GM19397 (cell line): ENCODE data around the gene ZNF469.

ENCODE experiments used
- ATAC-seq: cut with Tn5 transposase; IDR thresholded peaks from one replicate; pipeline ENCODE4 v1.9.1; 2021; ENCODE audit warnings: mild to moderate bottlenecking, moderate library complexity; ENCODE audit not compliant: unreplicated experiment

The ZNF469 gene

GRCh38 chr16:88423448-88423850 lies 40.7 kb downstream of the ZNF469 start:
- ATAC-seq = no peak

GRCh38 chr16:88424587-88425235 lies 42.0 kb downstream of the ZNF469 start:
- ATAC-seq = no peak

DNA sequence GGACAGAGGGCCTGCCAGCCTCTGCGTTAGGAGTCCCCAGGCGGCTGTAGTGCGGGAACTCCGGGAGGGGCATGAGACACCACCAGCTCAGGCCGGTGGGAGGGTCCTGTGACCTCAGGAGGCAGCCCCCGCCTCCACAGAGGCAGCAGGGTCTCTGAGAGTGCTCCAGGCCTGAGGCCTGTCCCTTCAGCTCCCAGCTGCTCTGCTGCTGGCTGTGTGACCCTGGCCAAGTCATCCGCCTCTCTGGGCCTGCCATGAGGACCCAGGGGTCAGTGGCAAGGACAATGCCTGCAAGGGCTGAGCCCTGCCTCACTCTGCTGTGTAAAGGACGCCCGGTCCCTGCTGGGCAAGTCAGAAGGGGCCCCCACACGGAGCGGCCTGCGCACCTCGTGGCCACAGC lies 43.3 kb downstream of the ZNF469 start:
- no peak for ATAC-seq

- ATAC-seq = no peak
These were observed 44.6 kb downstream of the ZNF469 start for GRCh38 chr16:88427376-88427775.

DNA sequence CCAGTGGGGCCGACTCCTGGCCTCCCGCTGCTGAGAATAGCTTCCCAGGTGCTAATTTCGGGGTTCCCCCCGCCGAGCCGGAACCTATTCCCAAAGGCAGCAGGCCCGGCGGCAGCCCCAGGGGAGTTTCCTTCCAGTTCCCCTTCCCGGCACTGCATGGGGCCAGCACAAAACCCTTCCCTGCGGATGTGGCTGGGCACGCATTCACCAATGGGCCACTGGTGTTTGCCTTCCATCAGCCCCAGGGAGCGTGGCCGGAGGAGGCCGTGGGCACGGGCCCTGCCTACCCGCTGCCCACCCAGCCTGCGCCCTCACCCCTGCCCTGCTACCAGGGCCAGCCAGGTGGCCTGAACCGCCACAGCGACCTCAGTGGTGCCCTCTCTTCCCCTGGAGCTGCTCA lies 45.4 kb downstream of the ZNF469 start:
- no peak for ATAC-seq

- no peak for ATAC-seq
These were observed 46.0 kb downstream of the ZNF469 start for GRCh38 chr16:88428616-88429386.

DNA sequence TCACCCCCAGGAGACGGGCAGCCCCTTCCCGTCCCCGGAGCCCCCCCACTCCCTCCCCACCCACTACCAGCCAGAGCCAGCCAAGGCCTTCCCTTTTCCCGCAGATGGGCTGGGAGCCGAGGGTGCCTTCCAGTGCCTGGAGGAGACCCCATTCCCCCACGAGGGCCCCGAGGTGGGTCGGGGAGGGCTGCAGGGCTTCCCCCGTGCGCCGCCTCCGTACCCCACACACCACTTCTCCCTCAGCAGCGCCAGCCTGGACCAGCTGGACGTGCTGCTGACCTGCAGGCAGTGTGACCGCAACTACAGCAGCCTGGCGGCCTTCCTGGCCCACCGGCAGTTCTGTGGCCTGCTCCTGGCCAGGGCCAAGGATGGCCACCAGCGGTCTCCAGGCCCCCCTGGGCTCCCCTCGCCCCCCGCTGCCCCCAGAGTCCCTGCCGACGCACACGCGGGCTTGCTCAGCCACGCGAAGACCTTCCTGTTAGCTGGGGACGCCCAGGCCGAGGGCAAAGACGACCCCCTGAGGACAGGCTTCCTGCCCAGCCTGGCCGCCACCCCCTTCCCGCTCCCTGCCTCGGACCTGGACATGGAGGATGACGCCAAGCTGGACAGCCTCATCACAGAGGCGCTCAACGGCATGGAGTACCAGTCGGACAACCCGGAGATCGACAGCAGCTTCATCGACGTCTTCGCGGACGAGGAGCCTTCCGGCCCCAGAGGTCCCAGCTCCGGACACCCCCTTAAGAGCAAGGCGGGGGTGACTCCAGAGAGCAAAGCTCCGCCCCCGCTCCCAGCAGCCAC lies 46.8 kb downstream of the ZNF469 start:
- ATAC-seq = no peak

DNA sequence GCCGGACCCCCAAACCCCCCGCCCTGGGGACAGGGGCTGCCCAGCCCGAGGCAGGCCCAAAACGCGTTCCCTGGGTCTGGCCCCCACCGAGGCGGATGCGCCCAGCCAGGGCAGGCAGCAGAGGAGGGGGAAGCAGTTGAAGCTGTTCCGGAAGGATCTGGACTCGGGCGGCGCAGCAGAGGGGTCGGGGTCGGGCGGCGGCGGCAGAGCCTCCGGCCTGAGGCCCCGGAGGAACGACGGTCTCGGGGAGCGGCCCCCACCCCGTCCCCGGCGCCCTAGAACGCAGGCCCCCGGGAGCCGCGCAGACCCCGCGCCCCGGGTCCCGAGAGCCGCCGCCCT lies 47.4 kb downstream of the ZNF469 start:
- no peak for ATAC-seq

GRCh38 chr16:88430524-88431446 lies 48.0 kb downstream of the ZNF469 start:
- ATAC-seq = no peak

DNA sequence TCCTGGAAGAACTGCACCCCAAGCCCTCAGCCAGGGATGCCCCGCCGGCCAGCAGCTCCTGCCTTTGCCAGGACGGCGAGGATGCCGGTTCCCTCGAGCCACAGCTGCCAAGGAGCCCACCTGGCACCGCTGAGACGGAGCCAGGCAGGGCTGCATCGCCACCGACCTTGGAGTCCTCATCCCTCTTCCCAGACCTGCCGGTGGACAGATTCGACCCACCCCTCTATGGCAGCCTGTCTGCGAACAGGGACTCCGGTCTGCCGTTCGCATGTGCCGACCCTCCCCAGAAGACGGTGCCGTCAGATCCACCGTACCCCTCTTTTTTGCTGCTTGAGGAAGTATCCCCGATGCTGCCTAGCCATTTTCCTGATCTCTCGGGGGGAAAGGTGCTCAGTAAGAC lies 48.9 kb downstream of the ZNF469 start:
- no peak for ATAC-seq

DNA sequence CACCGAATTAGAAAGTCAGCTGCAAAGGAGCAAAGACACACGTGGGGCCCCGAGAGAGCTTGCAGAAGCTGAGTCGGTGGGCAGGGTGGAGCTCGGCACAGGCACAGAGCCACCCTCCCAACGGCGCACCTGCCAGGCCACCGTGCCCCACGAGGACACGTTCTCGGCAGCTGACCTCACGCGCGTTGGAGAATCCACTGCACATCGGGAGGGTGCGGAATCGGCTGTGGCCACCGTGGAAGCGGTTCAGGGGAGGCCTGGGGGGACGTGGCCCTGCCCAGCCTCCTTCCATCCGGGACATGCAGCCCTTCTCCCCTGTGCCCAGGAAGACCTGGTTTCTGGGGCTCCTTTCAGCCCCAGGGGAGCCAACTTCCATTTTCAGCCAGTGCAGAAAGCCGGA lies 49.4 kb downstream of the ZNF469 start:
- no peak for ATAC-seq
